Neural cell (in vitro differentiated cells): ENCODE results near the gene AFG1L. TPM values are rescaled to one million over a fixed set of nuclear protein-coding genes. Genes with fewer than 3 reads are reported as not detected.

Source experiments
- H2AFZ ChIP-seq: fragments of 200-600, 300-800 bp; sonication (generic), shearing (Covaris generic); 2 replicates; pipeline ENCODE4 v1.6.0; 2014; ENCODE audit warnings: low read depth, mild to moderate bottlenecking, antibody characterized with exemption, low read length, moderate library complexity
- H3F3A ChIP-seq: fragments of 200-600 bp; shearing (Covaris generic); 2 replicates; pipeline ENCODE4 v1.6.1; 2016; ENCODE audit warnings: mild to moderate bottlenecking, moderate library complexity, mixed read lengths, antibody characterized with exemption, low read length; ENCODE audit not compliant: insufficient read depth, poor library complexity, severe bottlenecking
- H3K27ac ChIP-seq: fragments of 200-600, 300-800 bp; sonication (generic), shearing (Covaris generic); 2 replicates; pipeline ENCODE4 v1.5.1; 2014; ENCODE audit warnings: mild to moderate bottlenecking, low read length, moderate library complexity
- H3K27me3 ChIP-seq: fragments of 300-800, 200-600 bp; sonication (generic), shearing (Covaris generic); 2 replicates; pipeline ENCODE4 v1.6.0; 2014; ENCODE audit warnings: mild to moderate bottlenecking, low read depth, low read length, moderate library complexity; ENCODE audit not compliant: insufficient read depth
- H3K36me3 ChIP-seq: fragments of 300-800, 200-600 bp; sonication (generic), shearing (Covaris generic); 2 replicates; pipeline ENCODE4 v1.5.1; 2014; ENCODE audit warnings: mild to moderate bottlenecking, antibody characterized with exemption, low read length, moderate library complexity; ENCODE audit not compliant: insufficient read depth
- H3K4me2 ChIP-seq: fragments of 300-800, 200-600 bp; sonication (generic), shearing (Covaris generic); 2 replicates; pipeline ENCODE4 v1.6.0; 2014; ENCODE audit warnings: mild to moderate bottlenecking, low read length
- H3K4me3 ChIP-seq: fragments of 300-800, 200-600 bp; sonication (generic), shearing (Covaris generic); 2 replicates; pipeline ENCODE4 v1.5.1; 2014; ENCODE audit warnings: mild to moderate bottlenecking, low read length, moderate library complexity
- H3K79me2 ChIP-seq: fragments of 200-600 bp; shearing (Covaris generic); replicated peaks from 2 replicates; pipeline ENCODE4 v1.6.0; 2014; ENCODE audit warnings: mild to moderate bottlenecking, low read length, moderate library complexity; ENCODE audit not compliant: insufficient read depth
- H3K9ac ChIP-seq: fragments of 300-800, 200-600 bp; sonication (generic), shearing (Covaris generic); 2 replicates; pipeline ENCODE4 v1.6.1; 2016; ENCODE audit warnings: mild to moderate bottlenecking, low read length, mixed read lengths
- H3K9me2 ChIP-seq: fragments of 200-600 bp; shearing (Covaris generic); 2 replicates; pipeline ENCODE4 v1.6.1; 2016; ENCODE audit warnings: mild to moderate bottlenecking, low read length, mixed read lengths; ENCODE audit not compliant: insufficient read depth
- H3K9me3 ChIP-seq: fragments of 200-600, 300-800 bp; sonication (generic), shearing (Covaris generic); 2 replicates; pipeline ENCODE4 v1.6.1; 2016; ENCODE audit warnings: mild to moderate bottlenecking, mixed run types, low read length, moderate library complexity, mixed read lengths
- H4K20me1 ChIP-seq: fragments of 200-600 bp; shearing (Covaris generic); 2 replicates; pipeline ENCODE4 v1.6.1; 2016; ENCODE audit warnings: mild to moderate bottlenecking, mixed run types; ENCODE audit not compliant: insufficient read depth
- EP300 ChIP-seq: fragments of 450-650 bp; conservative IDR thresholded peaks from 2 replicates; pipeline ENCODE4 v1.6.1; 2014; ENCODE audit warnings: antibody characterized with exemption, mild to moderate bottlenecking, moderate library complexity; ENCODE audit not compliant: poor library complexity, severe bottlenecking
- EZH2 ChIP-seq: fragments of 200-600, 300-800 bp; shearing (Covaris generic), sonication (generic); IDR thresholded peaks from 2 replicates; pipeline ENCODE4 v1.6.1; 2014; ENCODE audit warnings: antibody characterized with exemption, low read length, borderline replicate concordance, mild to moderate bottlenecking; ENCODE audit not compliant: insufficient read depth, poor library complexity, severe bottlenecking
- MXI1 ChIP-seq: fragments of 450-650 bp; conservative IDR thresholded peaks from 2 replicates; pipeline ENCODE4 v1.6.1; 2014; ENCODE audit warnings: antibody characterized with exemption, mild to moderate bottlenecking; ENCODE audit not compliant: poor library complexity, severe bottlenecking
- POLR2AphosphoS5 ChIP-seq: IDR thresholded peaks from 2 replicates; pipeline ENCODE4 v1.6.1; 2012
- RAD21 ChIP-seq: fragments of 450-650 bp; conservative IDR thresholded peaks from 2 replicates; pipeline ENCODE4 v1.6.1; 2014; ENCODE audit warnings: antibody characterized with exemption, mild to moderate bottlenecking, moderate library complexity
- REST ChIP-seq: IDR thresholded peaks from 2 replicates; pipeline ENCODE4 v1.6.1; 2012; ENCODE audit warnings: borderline replicate concordance
- SMC3 ChIP-seq: fragments of 450-650 bp; conservative IDR thresholded peaks from 2 replicates; pipeline ENCODE4 v1.6.1; 2014; ENCODE audit warnings: antibody characterized with exemption, mild to moderate bottlenecking, moderate library complexity; ENCODE audit not compliant: poor library complexity
- TAF1 ChIP-seq: IDR thresholded peaks from 2 replicates; pipeline ENCODE4 v1.6.1; 2012; ENCODE audit warnings: low read depth
- polyA plus RNA-seq: library from polyadenylated mRNA; depleted of rRNA; stranded (reverse); fragments of >200 nt; gene quantifications from 2 replicates; pipeline ENCODE4 v1.2.3, GENCODE V29; 2014
- TF ChIP-seq, protein P1 (sequence below): fragments of 450-650 bp; IDR thresholded peaks from 2 replicates; pipeline ENCODE4 v1.5.1; 2014; ENCODE audit warnings: antibody characterized with exemption, mild to moderate bottlenecking, moderate library complexity; ENCODE audit not compliant: poor library complexity, severe bottlenecking

Gene AFG1L
- polyA plus RNA-seq, 1 donor from 2014 or later = 3.3 TPM

- H3K9me2 ChIP-seq = no peaks in the 10 kb centered on the region
- no peak overlapping the region for H3K9ac ChIP-seq
- H2AFZ ChIP-seq = no peak overlapping the region
- no peaks in the 10 kb centered on the region for H3K27me3 ChIP-seq
- H3K4me2 ChIP-seq = no peak overlapping the region
- no peaks in the 10 kb centered on the region for H4K20me1 ChIP-seq
- H3F3A ChIP-seq = no peaks in the 10 kb centered on the region
- no peak overlapping the region for H3K27ac ChIP-seq
- TF ChIP-seq SMC3 (no peak), RAD21 (no peak), MXI1 (no peak), POLR2AphosphoS5 (no peak), REST (no peak), TAF1 (no peak), EZH2 (no peak), EP300 (no peak)
- TF ChIP-seq, protein P1, sequence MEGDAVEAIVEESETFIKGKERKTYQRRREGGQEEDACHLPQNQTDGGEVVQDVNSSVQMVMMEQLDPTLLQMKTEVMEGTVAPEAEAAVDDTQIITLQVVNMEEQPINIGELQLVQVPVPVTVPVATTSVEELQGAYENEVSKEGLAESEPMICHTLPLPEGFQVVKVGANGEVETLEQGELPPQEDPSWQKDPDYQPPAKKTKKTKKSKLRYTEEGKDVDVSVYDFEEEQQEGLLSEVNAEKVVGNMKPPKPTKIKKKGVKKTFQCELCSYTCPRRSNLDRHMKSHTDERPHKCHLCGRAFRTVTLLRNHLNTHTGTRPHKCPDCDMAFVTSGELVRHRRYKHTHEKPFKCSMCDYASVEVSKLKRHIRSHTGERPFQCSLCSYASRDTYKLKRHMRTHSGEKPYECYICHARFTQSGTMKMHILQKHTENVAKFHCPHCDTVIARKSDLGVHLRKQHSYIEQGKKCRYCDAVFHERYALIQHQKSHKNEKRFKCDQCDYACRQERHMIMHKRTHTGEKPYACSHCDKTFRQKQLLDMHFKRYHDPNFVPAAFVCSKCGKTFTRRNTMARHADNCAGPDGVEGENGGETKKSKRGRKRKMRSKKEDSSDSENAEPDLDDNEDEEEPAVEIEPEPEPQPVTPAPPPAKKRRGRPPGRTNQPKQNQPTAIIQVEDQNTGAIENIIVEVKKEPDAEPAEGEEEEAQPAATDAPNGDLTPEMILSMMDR = no peak
- H3K9me3 ChIP-seq = no peaks in the 10 kb centered on the region
- H3K4me3 ChIP-seq = no peak overlapping the region
- no peaks in the 10 kb centered on the region for H3K79me2 ChIP-seq
- no peaks in the 10 kb centered on the region for H3K36me3 ChIP-seq
Observed at GRCh38 chr6:108365478-108365877, 70.6 kb downstream of the AFG1L start.

- H3K9me2 ChIP-seq = no peaks in the 10 kb centered on the region
- no peak overlapping the region for H3K27ac ChIP-seq
- no peaks in the 10 kb centered on the region for H4K20me1 ChIP-seq
- no peaks in the 10 kb centered on the region for H3K36me3 ChIP-seq
- H2AFZ ChIP-seq = no peak overlapping the region
- no peaks in the 10 kb centered on the region for H3K27me3 ChIP-seq
- H3F3A ChIP-seq = no peaks in the 10 kb centered on the region
- H3K79me2 ChIP-seq = no peaks in the 10 kb centered on the region
- H3K9ac ChIP-seq = no peak overlapping the region
- H3K4me2 ChIP-seq = no peak overlapping the region
- H3K9me3 ChIP-seq = no peaks in the 10 kb centered on the region
- H3K4me3 ChIP-seq = no peak overlapping the region
- TF ChIP-seq POLR2AphosphoS5 (no peak), EP300 (no peak), SMC3 (no peak), TAF1 (no peak), MXI1 (no peak), RAD21 (no peak), EZH2 (no peak), REST (no peak)
- TF ChIP-seq, protein P1 = no peak
Observed at GRCh38 chr6:108366236-108366635, 71.4 kb downstream of the AFG1L start.
